Mesenchymal stem cell (in vitro differentiated cells and primary cell): ENCODE data around the gene AGAP1.

Experiments
- DNase-seq: peaks from one replicate; pipeline ENCODE4 v3.0.0-alpha.2; 2013
- H2AFZ ChIP-seq: one replicate; pipeline ENCODE4 v1.6.1; 2013; ENCODE audit warnings: low read depth, mild to moderate bottlenecking, control low read depth, inconsistent platforms, low read length, moderate library complexity
- H2AK5ac ChIP-seq: 2 replicates; pipeline ENCODE4 v1.6.1; 2013; ENCODE audit warnings: low read length, moderate library complexity, mild to moderate bottlenecking, inconsistent platforms; ENCODE audit not compliant: severe bottlenecking
- H2BK120ac ChIP-seq: one replicate; pipeline ENCODE4 v1.6.1; 2013; ENCODE audit warnings: low read depth, mild to moderate bottlenecking, inconsistent platforms, low read length, moderate library complexity
- H2BK12ac ChIP-seq, 2 experiments: one replicate each; pipeline ENCODE4 v1.6.1; 2013; ENCODE audit warnings: inconsistent platforms in 2 of 2, low read length in 2 of 2, mild to moderate bottlenecking in 2 of 2, moderate library complexity in 2 of 2, control low read depth in 1 of 2
- H2BK15ac ChIP-seq: one replicate; pipeline ENCODE4 v1.6.1; 2013; ENCODE audit warnings: mild to moderate bottlenecking, low read depth, inconsistent platforms; ENCODE audit not compliant: poor library complexity, severe bottlenecking
- H2BK5ac ChIP-seq: 2 replicates; pipeline ENCODE4 v1.6.1; 2013; ENCODE audit warnings: low read depth, mild to moderate bottlenecking, low read length, control low read depth, inconsistent platforms; ENCODE audit not compliant: poor library complexity, severe bottlenecking
- H3K14ac ChIP-seq, 2 experiments: one replicate each; pipeline ENCODE4 v1.6.1; 2013; ENCODE audit warnings: inconsistent platforms in 2 of 2, low read length in 2 of 2, control low read depth in 1 of 2, mild to moderate bottlenecking in 1 of 2, moderate library complexity in 1 of 2
- H3K18ac ChIP-seq, 2 experiments: one replicate each; pipeline ENCODE4 v1.6.1; 2013; ENCODE audit warnings: inconsistent platforms in 2 of 2, low read length in 2 of 2, control low read depth in 1 of 2, low read depth in 1 of 2, mild to moderate bottlenecking in 1 of 2
- H3K23ac ChIP-seq, 2 experiments: one replicate each; pipeline ENCODE4 v1.6.1; 2013; ENCODE audit warnings: inconsistent platforms in 2 of 2, low read length in 2 of 2, mild to moderate bottlenecking in 2 of 2, moderate library complexity in 2 of 2, control low read depth in 1 of 2
- H3K27ac ChIP-seq: 2 replicates; pipeline ENCODE4 v1.5.1; 2013; ENCODE audit warnings: mild to moderate bottlenecking, moderate library complexity, low read length, control low read depth, inconsistent platforms; ENCODE audit not compliant: poor library complexity, severe bottlenecking
- H3K27me3 ChIP-seq, 2 experiments: 2 replicates each; pipeline versions ENCODE4 v1.6.1 to v1.7.0; 2013; ENCODE audit warnings: low read length in 2 of 2, mild to moderate bottlenecking in 2 of 2, moderate library complexity in 2 of 2, control low read depth in 1 of 2, inconsistent platforms in 1 of 2; ENCODE audit not compliant: control insufficient read depth in 1 of 2, insufficient read depth in 1 of 2
- H3K36me3 ChIP-seq, 2 experiments: 2 replicates each; pipeline versions ENCODE4 v1.6.1 to v1.7.0; 2013; ENCODE audit warnings: low read length in 2 of 2, control low read depth in 1 of 2, inconsistent platforms in 1 of 2, low read depth in 1 of 2, mild to moderate bottlenecking in 1 of 2; ENCODE audit not compliant: insufficient read depth in 2 of 2, control insufficient read depth in 1 of 2
- H3K4ac ChIP-seq, 2 experiments: one replicate each; pipeline ENCODE4 v1.6.1; 2013; ENCODE audit warnings: inconsistent platforms in 2 of 2, low read length in 2 of 2, mild to moderate bottlenecking in 2 of 2, moderate library complexity in 2 of 2, control low read depth in 1 of 2, low read depth in 1 of 2
- H3K4me1 ChIP-seq: 2 replicates; pipeline ENCODE4 v1.6.1; 2013; ENCODE audit warnings: low read depth, low read length, control low read depth; ENCODE audit not compliant: control insufficient read depth, insufficient read depth
- H3K4me2 ChIP-seq: 2 replicates; pipeline ENCODE4 v1.6.1; 2013; ENCODE audit warnings: low read length, mild to moderate bottlenecking, inconsistent platforms; ENCODE audit not compliant: poor library complexity, severe bottlenecking
- H3K4me3 ChIP-seq, 2 experiments: 2 replicates each; pipeline versions ENCODE4 v1.5.1 to v1.7.0; 2013; ENCODE audit warnings: low read length in 2 of 2, mild to moderate bottlenecking in 2 of 2, control low read depth in 1 of 2, low read depth in 1 of 2; ENCODE audit not compliant: insufficient read depth in 1 of 2
- H3K79me1 ChIP-seq: replicated peaks from 2 replicates; pipeline ENCODE4 v1.6.1; 2013; ENCODE audit warnings: mild to moderate bottlenecking, control low read depth, low read length, inconsistent platforms; ENCODE audit not compliant: poor library complexity, severe bottlenecking
- H3K9ac ChIP-seq: 2 replicates; pipeline ENCODE4 v1.7.0; 2013; ENCODE audit warnings: mild to moderate bottlenecking, low read length, moderate library complexity
- H3K9me3 ChIP-seq: 2 replicates; pipeline ENCODE4 v1.7.0; 2013; ENCODE audit warnings: mild to moderate bottlenecking, low read length; ENCODE audit not compliant: control insufficient read depth
- H4K8ac ChIP-seq: one replicate; pipeline ENCODE4 v1.6.1; 2013; ENCODE audit warnings: inconsistent platforms, mild to moderate bottlenecking, low read length, moderate library complexity
- H4K91ac ChIP-seq: one replicate; pipeline ENCODE4 v1.6.1; 2013; ENCODE audit warnings: mild to moderate bottlenecking, low read length, inconsistent platforms
- WGBS: methylation state at CpG from one replicate; pipeline ENCODE4 v1.1.7; 2013; ENCODE audit warnings: mixed read lengths; 5-methylcytosine and 5-hydroxymethylcytosine counted together

The AGAP1 gene

GRCh38 chr2:235968155-235968554, 474.3 kb downstream of the AGAP1 start:
- WGBS: 91% methylated on average over 8 of the region's 8 CpGs
- Histone ChIP-seq H3K4me3 (no peak overlapping the region), H3K18ac (no peak overlapping the region)

GRCh38 chr2:235968616-235969324, 474.9 kb downstream of the AGAP1 start:
- no peaks in the 10 kb centered on the region for H3K9me3 ChIP-seq
- H4K91ac ChIP-seq: no peak overlapping the region
- no peak overlapping the region for H2BK15ac ChIP-seq
- H3K18ac ChIP-seq: no peak overlapping the region
- no peak overlapping the region for H2AFZ ChIP-seq
- no peak overlapping the region for H2AK5ac ChIP-seq
- H3K27ac ChIP-seq: no peak overlapping the region
- no peaks in the 10 kb centered on the region for H3K27me3 ChIP-seq
- H4K8ac ChIP-seq: no peak overlapping the region
- no peak overlapping the region for H3K4me3 ChIP-seq
- no peaks in the 10 kb centered on the region for H3K4me1 ChIP-seq
- no peak overlapping the region for H3K4me2 ChIP-seq
- peaks cover 21 to 42% of the 10 kb centered on the region in 2 experiments for H3K36me3 ChIP-seq
- H3K9ac ChIP-seq: no peak overlapping the region
- no peak overlapping the region for H2BK120ac ChIP-seq
- no peak overlapping the region for H3K14ac ChIP-seq
- H3K4ac ChIP-seq: no peak overlapping the region
- H2BK12ac ChIP-seq: no peak overlapping the region
- no peak overlapping the region for H3K23ac ChIP-seq
- no peak for DNase-seq
- no peak overlapping the region for H2BK5ac ChIP-seq
- no peaks in the 10 kb centered on the region for H3K79me1 ChIP-seq
- WGBS: 97% methylated on average over 16 of the region's 18 CpGs

More at GRCh38 chr2:235968155-235968554, 474.3 kb downstream of the AGAP1 start:
- no peak overlapping the region for H2BK120ac ChIP-seq
- no peak overlapping the region for H3K14ac ChIP-seq
- no peak overlapping the region for H3K9ac ChIP-seq
- no peak overlapping the region for H2BK5ac ChIP-seq
- H3K4me1 ChIP-seq: no peaks in the 10 kb centered on the region
- no peak overlapping the region for H4K91ac ChIP-seq
- no peak overlapping the region for H4K8ac ChIP-seq
- H3K36me3 ChIP-seq: peaks cover 21 to 37% of the 10 kb centered on the region in 2 experiments
- DNase-seq: no peak
- no peak overlapping the region for H3K4me2 ChIP-seq
- H3K27me3 ChIP-seq: no peaks in the 10 kb centered on the region
- no peaks in the 10 kb centered on the region for H3K9me3 ChIP-seq
- no peak overlapping the region for H2BK15ac ChIP-seq
- H3K23ac ChIP-seq: no peak overlapping the region
- no peak overlapping the region for H2AK5ac ChIP-seq
- no peak overlapping the region for H3K27ac ChIP-seq
- no peak overlapping the region for H3K4ac ChIP-seq
- no peak overlapping the region for H2AFZ ChIP-seq
- H2BK12ac ChIP-seq: no peak overlapping the region
- H3K79me1 ChIP-seq: no peaks in the 10 kb centered on the region

GRCh38 chr2:235970204-235971040, 476.6 kb downstream of the AGAP1 start:
- Histone ChIP-seq H2BK12ac (no peak overlapping the region), H3K4me1 (no peaks in the 10 kb centered on the region), H2BK15ac (no peak overlapping the region), H2AK5ac (no peak overlapping the region), H3K4ac (no peak overlapping the region), H3K4me2 (no peak overlapping the region), H4K91ac (no peak overlapping the region), H3K36me3 (peaks cover 21 to 51% of the 10 kb centered on the region in 2 experiments), H3K23ac (no peak overlapping the region), H3K9ac (no peak overlapping the region), H3K9me3 (no peaks in the 10 kb centered on the region), H4K8ac (no peak overlapping the region), H3K18ac (no peak overlapping the region), H2BK5ac (no peak overlapping the region), H3K27me3 (no peaks in the 10 kb centered on the region), H3K4me3 (no peak overlapping the region), H2BK120ac (no peak overlapping the region), H2AFZ (no peak overlapping the region), H3K27ac (no peak overlapping the region), H3K79me1 (no peaks in the 10 kb centered on the region), H3K14ac (no peak overlapping the region)
- WGBS: 97% methylated on average over 22 of the region's 23 CpGs
- no peak for DNase-seq

- no peak overlapping the region for H3K4me2 ChIP-seq
- no peaks in the 10 kb centered on the region for H3K9me3 ChIP-seq
- no peaks in the 10 kb centered on the region for H3K27me3 ChIP-seq
- no peak overlapping the region for H2BK5ac ChIP-seq
- H2BK12ac ChIP-seq: no peak overlapping the region
- H3K79me1 ChIP-seq: peaks cover 2% of the 10 kb centered on the region
- WGBS: 97% methylated on average over 6 of the region's 6 CpGs
- H3K4me1 ChIP-seq: peaks cover 1% of the 10 kb centered on the region
- no peak overlapping the region for H2BK15ac ChIP-seq
- no peak overlapping the region for H3K4ac ChIP-seq
- H3K4me3 ChIP-seq: no peak overlapping the region
- H2AK5ac ChIP-seq: no peak overlapping the region
- no peak overlapping the region for H2BK120ac ChIP-seq
- H2AFZ ChIP-seq: no peak overlapping the region
- no peak overlapping the region for H3K23ac ChIP-seq
- peaks cover 19 to 53% of the 10 kb centered on the region in 2 experiments for H3K36me3 ChIP-seq
- DNase-seq: no peak
- no peak overlapping the region for H3K14ac ChIP-seq
- no peak overlapping the region for H4K91ac ChIP-seq
- H3K27ac ChIP-seq: no peak overlapping the region
- no peak overlapping the region for H3K9ac ChIP-seq
- no peak overlapping the region for H4K8ac ChIP-seq
- no peak overlapping the region for H3K18ac ChIP-seq
Observed at GRCh38 chr2:235976516-235976915, 482.7 kb downstream of the AGAP1 start.
